CD14-positive monocyte (primary cell): ENCODE data around the gene NPNT. TPM values are rescaled to one million over a fixed set of nuclear protein-coding genes. Genes with fewer than 3 reads are reported as not detected.

Source experiments
- DNase-seq, 3 donors: peaks; one replicate each; pipeline ENCODE4 v3.0.0-alpha.2; 2011 to 2022
- H2AFZ ChIP-seq: 2 replicates; pipeline ENCODE4 v1.6.0; 2012; ENCODE audit warnings: mild to moderate bottlenecking, low read depth, low read length, inconsistent platforms; ENCODE audit not compliant: insufficient read depth, poor library complexity, severe bottlenecking
- H3K27ac ChIP-seq, 2 donors: 1 replicate in 1 of 2; 2 replicates in 1 of 2; pipeline ENCODE4 v1.5.1; 2012 to 2013; ENCODE audit warnings: low read length in 2 of 2, control low read depth in 1 of 2, inconsistent platforms in 1 of 2, low read depth in 1 of 2, mild to moderate bottlenecking in 1 of 2
- H3K27me3 ChIP-seq, 2 donors: one replicate each; pipeline versions ENCODE4 v1.6.0 to v1.6.1; 2011 to 2013; ENCODE audit warnings: low read length in 2 of 2; ENCODE audit not compliant: control insufficient read depth in 2 of 2, insufficient read depth in 2 of 2
- H3K36me3 ChIP-seq, 2 donors: replicated peaks in 1 of 2; 1 replicate in 1 of 2; 2 replicates in 1 of 2; pipeline versions ENCODE4 v1.5.1 to v1.6.1; 2012 to 2013; ENCODE audit warnings: low read length in 2 of 2, control low read depth in 1 of 2, inconsistent platforms in 1 of 2, mild to moderate bottlenecking in 1 of 2; ENCODE audit not compliant: insufficient read depth in 2 of 2, control insufficient read depth in 1 of 2
- H3K4me1 ChIP-seq, 2 donors: 1 replicate in 1 of 2; 2 replicates in 1 of 2; pipeline versions ENCODE4 v1.5.1 to v1.6.1; 2012 to 2013; ENCODE audit warnings: low read length in 2 of 2, control low read depth in 1 of 2, inconsistent platforms in 1 of 2, mild to moderate bottlenecking in 1 of 2, moderate library complexity in 1 of 2; ENCODE audit not compliant: insufficient read depth in 2 of 2, control insufficient read depth in 1 of 2
- H3K4me2 ChIP-seq: replicated peaks from 2 replicates; pipeline ENCODE3; 2012; ENCODE audit warnings: low read length, moderate library complexity, mild to moderate bottlenecking; ENCODE audit not compliant: poor library complexity, severe bottlenecking; ENCODE audit errors: extremely low read depth
- H3K4me3 ChIP-seq, 3 experiments: fragments of 200-600 bp in 1 of 3; sonication (generic) in 1 of 3; replicated peaks in 1 of 3; 1 replicate in 2 of 3; 2 replicates in 1 of 3; pipeline ENCODE4 v1.5.1; 2011 to 2013; ENCODE audit warnings: low read length in 3 of 3, mild to moderate bottlenecking in 3 of 3, control low read depth in 2 of 3, low read depth in 2 of 3, inconsistent platforms in 1 of 3, moderate library complexity in 1 of 3
- H3K79me2 ChIP-seq: 2 replicates; pipeline ENCODE4 v1.6.0; 2012; ENCODE audit warnings: mild to moderate bottlenecking, control low read depth, inconsistent platforms, low read length, moderate library complexity; ENCODE audit not compliant: insufficient read depth
- H3K9ac ChIP-seq: 2 replicates; pipeline ENCODE4 v1.6.0; 2017; ENCODE audit warnings: low read length, mild to moderate bottlenecking; ENCODE audit not compliant: insufficient read depth, poor library complexity, severe bottlenecking
- H3K9me3 ChIP-seq, 2 donors: replicated peaks in 1 of 2; 1 replicate in 1 of 2; 2 replicates in 1 of 2; pipeline versions ENCODE4 v1.5.1 to v1.6.1; 2012 to 2013; ENCODE audit warnings: low read length in 2 of 2, control low read depth in 1 of 2; ENCODE audit not compliant: control insufficient read depth in 1 of 2, insufficient read depth in 1 of 2
- H4K20me1 ChIP-seq: 2 replicates; pipeline ENCODE4 v1.6.0; 2012; ENCODE audit warnings: mild to moderate bottlenecking, low read length, control low read depth, moderate library complexity; ENCODE audit not compliant: insufficient read depth
- H3K27ac Mint-ChIP-seq, 7 donors: one replicate each; pipeline ENCODE4 v1.8.0; 2020; ENCODE audit warnings: mild to moderate bottlenecking in 7 of 7, mixed read lengths in 7 of 7, moderate library complexity in 6 of 7, inconsistent platforms in 2 of 7
- H3K27me3 Mint-ChIP-seq, 3 donors: one replicate each; pipeline ENCODE4 v1.8.0; 2021 to 2022; ENCODE audit warnings: low read depth in 3 of 3, mild to moderate bottlenecking in 3 of 3, mixed read lengths in 3 of 3, moderate library complexity in 3 of 3, inconsistent platforms in 1 of 3
- H3K36me3 Mint-ChIP-seq, 2 donors: one replicate each; pipeline ENCODE4 v1.8.0; 2020; ENCODE audit warnings: mixed read lengths in 2 of 2, inconsistent platforms in 1 of 2, mild to moderate bottlenecking in 1 of 2
- H3K4me1 Mint-ChIP-seq: one replicate; pipeline ENCODE4 v1.8.0; 2020; ENCODE audit warnings: mild to moderate bottlenecking, mixed read lengths
- H3K4me3 Mint-ChIP-seq, 2 donors: one replicate each; pipeline ENCODE4 v1.8.0; 2020; ENCODE audit warnings: mild to moderate bottlenecking in 2 of 2, mixed read lengths in 2 of 2, moderate library complexity in 1 of 2
- H3K9me3 Mint-ChIP-seq, 7 donors: one replicate each; pipeline ENCODE4 v1.8.0; 2020 to 2022; ENCODE audit warnings: mixed read lengths in 7 of 7, mild to moderate bottlenecking in 6 of 7, moderate library complexity in 6 of 7, inconsistent platforms in 2 of 7
- WGBS: methylation state at CpG from one replicate; pipeline ENCODE4 v1.1.5; 2013; ENCODE audit warnings: missing lambda C conversion rate; ENCODE audit not compliant: insufficient coverage; 5-methylcytosine and 5-hydroxymethylcytosine counted together
- intact Hi-C, 2 donors: fragments of 100-400 bp; cut with micrococcal nuclease; formaldehyde crosslinking; loops; one replicate each; pipeline versions ENCODE4 v1.15.0 to v1.15.1; 2023
- polyA plus RNA-seq, 3 donors: library from polyadenylated mRNA; depleted of rRNA in 1 of 3; unstranded in 2 of 3; stranded (reverse) in 1 of 3; fragments of 300-500 nt in 2 of 3; fragments of >200 nt in 1 of 3; fragmentation: Illumina TruSeq in 2 of 3; gene quantifications; 1 replicate in 2 of 3; 2 replicates in 1 of 3; pipeline ENCODE4 v1.2.3, GENCODE V29; 2012 to 2021
- TF ChIP-seq, protein P1 (sequence below): fragments of 200-600 bp; IDR thresholded peaks from one replicate; pipeline ENCODE4 v1.8.0; 2022; ENCODE audit warnings: antibody characterized with exemption, mild to moderate bottlenecking

The NPNT gene
- polyA plus RNA-seq, 3 donors: not detected

DNA sequence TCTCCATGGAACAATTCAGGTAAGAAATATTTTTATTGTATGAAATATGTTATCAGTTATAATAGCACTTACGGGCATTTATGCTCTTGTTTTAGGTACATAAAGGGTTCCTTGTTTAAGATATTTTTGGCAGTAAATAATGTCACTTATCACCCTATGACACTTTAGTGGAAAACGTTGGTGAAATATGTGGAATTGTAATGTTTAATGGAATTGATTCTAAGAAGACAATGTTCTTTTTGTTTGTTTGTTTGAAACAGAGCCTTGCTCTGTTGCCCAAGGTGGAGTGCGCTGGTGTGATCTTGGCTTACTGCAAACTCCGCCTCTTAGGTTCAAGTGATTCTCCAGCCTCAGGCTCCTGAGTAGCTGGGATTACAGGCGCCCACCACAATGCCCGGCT, 17.4 kb downstream of the NPNT start:
- Histone ChIP-seq H3K9me3 (no peaks in the 10 kb centered on the region), H4K20me1 (no peaks in the 10 kb centered on the region), H3K27me3 (no peaks in the 10 kb centered on the region), H3K27ac (no peak overlapping the region), H3K4me3 (no peak overlapping the region), H2AFZ (no peak overlapping the region), H3K4me1 (no peaks in the 10 kb centered on the region), H3K36me3 (no peaks in the 10 kb centered on the region), H3K79me2 (no peaks in the 10 kb centered on the region), H3K4me2 (no peak overlapping the region), H3K9ac (no peak overlapping the region)
- TF ChIP-seq, protein P1, sequence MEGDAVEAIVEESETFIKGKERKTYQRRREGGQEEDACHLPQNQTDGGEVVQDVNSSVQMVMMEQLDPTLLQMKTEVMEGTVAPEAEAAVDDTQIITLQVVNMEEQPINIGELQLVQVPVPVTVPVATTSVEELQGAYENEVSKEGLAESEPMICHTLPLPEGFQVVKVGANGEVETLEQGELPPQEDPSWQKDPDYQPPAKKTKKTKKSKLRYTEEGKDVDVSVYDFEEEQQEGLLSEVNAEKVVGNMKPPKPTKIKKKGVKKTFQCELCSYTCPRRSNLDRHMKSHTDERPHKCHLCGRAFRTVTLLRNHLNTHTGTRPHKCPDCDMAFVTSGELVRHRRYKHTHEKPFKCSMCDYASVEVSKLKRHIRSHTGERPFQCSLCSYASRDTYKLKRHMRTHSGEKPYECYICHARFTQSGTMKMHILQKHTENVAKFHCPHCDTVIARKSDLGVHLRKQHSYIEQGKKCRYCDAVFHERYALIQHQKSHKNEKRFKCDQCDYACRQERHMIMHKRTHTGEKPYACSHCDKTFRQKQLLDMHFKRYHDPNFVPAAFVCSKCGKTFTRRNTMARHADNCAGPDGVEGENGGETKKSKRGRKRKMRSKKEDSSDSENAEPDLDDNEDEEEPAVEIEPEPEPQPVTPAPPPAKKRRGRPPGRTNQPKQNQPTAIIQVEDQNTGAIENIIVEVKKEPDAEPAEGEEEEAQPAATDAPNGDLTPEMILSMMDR: no peak
- H3K4me1 Mint-ChIP-seq: no peaks in the 10 kb centered on the region
- DNase-seq: no peak
- peaks cover 0 to 2% (median 0%) of the 10 kb centered on the region in 3 donors for H3K27me3 Mint-ChIP-seq
- 86% methylated on average over 1 of the region's 6 CpGs for WGBS
- no peak overlapping the region for H3K27ac Mint-ChIP-seq
- H3K9me3 Mint-ChIP-seq: peaks cover 0 to 3% (median 0%) of the 10 kb centered on the region in 7 donors
- no peak overlapping the region for H3K4me3 Mint-ChIP-seq
- no peaks in the 10 kb centered on the region for H3K36me3 Mint-ChIP-seq
- intact Hi-C loops: no loop called here

DNA sequence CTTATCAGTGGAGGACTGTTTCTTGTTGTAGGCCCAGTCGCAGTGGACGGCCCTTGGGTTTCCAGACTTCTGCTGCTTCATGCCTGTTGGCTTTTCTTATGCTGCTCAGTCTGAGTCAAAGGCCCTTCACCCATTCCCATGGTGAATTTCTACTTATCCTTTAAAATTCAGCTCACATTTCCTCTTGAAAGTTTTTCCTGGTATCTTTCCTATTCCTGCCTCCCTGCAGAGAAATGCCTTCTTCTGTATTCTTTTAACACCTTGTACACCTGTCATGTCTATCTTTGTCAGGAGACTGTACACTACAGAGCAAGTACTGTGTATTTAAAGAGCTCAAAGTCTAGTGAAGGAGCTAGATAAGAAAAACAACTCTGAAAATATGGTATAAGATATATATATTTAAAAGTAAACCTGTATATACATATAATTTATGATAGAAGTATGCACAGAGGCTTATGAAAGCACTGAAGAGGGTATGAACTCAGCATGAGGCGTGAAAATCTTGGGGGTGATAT, 22.0 kb downstream of the NPNT start:
- no peak for DNase-seq
- no peak overlapping the region for H3K4me3 ChIP-seq
- no peak overlapping the region for H2AFZ ChIP-seq
- Mint-ChIP-seq H3K36me3 (no peaks in the 10 kb centered on the region), H3K9me3 (peaks cover 0 to 3% (median 0%) of the 10 kb centered on the region in 7 donors), H3K4me1 (no peaks in the 10 kb centered on the region), H3K27ac (no peak overlapping the region), H3K27me3 (no peaks in the 10 kb centered on the region), H3K4me3 (no peak overlapping the region)
- no peaks in the 10 kb centered on the region for H3K27me3 ChIP-seq
- no peaks in the 10 kb centered on the region for H3K4me1 ChIP-seq
- intact Hi-C loops: no loop called here
- no peaks in the 10 kb centered on the region for H3K36me3 ChIP-seq
- H4K20me1 ChIP-seq: no peaks in the 10 kb centered on the region
- no peak overlapping the region for H3K9ac ChIP-seq
- 100% methylated on average over 2 of the region's 3 CpGs for WGBS
- TF ChIP-seq, protein P1: no peak
- no peak overlapping the region for H3K27ac ChIP-seq
- H3K9me3 ChIP-seq: no peaks in the 10 kb centered on the region
- H3K79me2 ChIP-seq: no peaks in the 10 kb centered on the region
- H3K4me2 ChIP-seq: no peak overlapping the region
